T-helper 17 cell (primary cell): Measurements from ENCODE around the gene CCDC187. TPM values are rescaled to one million over a fixed set of nuclear protein-coding genes. Genes with fewer than 3 reads are reported as not detected.
A peak's percentile ranks its signal among the peaks of the same experiment; 100 is the strongest.

Experiments used
- ATAC-seq: fragments of 150-1000 bp; cut with Tn5 transposase; 2 replicates; pipeline ENCODE4 v1.10.0; 2021; ENCODE audit warnings: mild to moderate bottlenecking, moderate library complexity
- DNase-seq, 3 donors: peaks; one replicate each; pipeline versions ENCODE4 v3.0.0 to v3.0.0-alpha.2; 2020 to 2021
- H3K9me3 ChIP-seq: one replicate; pipeline ENCODE4 v1.7.0; 2013; ENCODE audit warnings: low read length, mild to moderate bottlenecking; ENCODE audit not compliant: control insufficient read depth, poor library complexity, severe bottlenecking
- H3K27ac Mint-ChIP-seq: one replicate; pipeline ENCODE4 v1.8.0; 2022; ENCODE audit warnings: mild to moderate bottlenecking, moderate library complexity, mixed read lengths
- H3K27me3 Mint-ChIP-seq: one replicate; pipeline ENCODE4 v1.8.0; 2022; ENCODE audit warnings: mixed read lengths
- H3K36me3 Mint-ChIP-seq: one replicate; pipeline ENCODE4 v1.8.0; 2022; ENCODE audit warnings: low read depth, mixed read lengths
- H3K4me1 Mint-ChIP-seq: one replicate; pipeline ENCODE4 v1.8.0; 2022; ENCODE audit warnings: mild to moderate bottlenecking, mixed read lengths
- H3K4me3 Mint-ChIP-seq: one replicate; pipeline ENCODE4 v1.8.0; 2022; ENCODE audit warnings: mild to moderate bottlenecking, moderate library complexity, mixed read lengths
- total RNA-seq, 4 donors: library from RNA in 2 of 4; stranded (reverse) in 2 of 4; gene quantifications; one replicate each; pipeline ENCODE4 v1.2.3 and lab custom pipeline; 2022 to 2026

CCDC187 gene
- total RNA-seq, 2 donors from 2014 or later = 0.12 TPM; not detected in 1

GRCh38 chr9:136343884-136344269, 40.0 kb upstream of the CCDC187 start:
- H3K27me3 Mint-ChIP-seq = no peaks in the 10 kb centered on the region
- no peaks in the 10 kb centered on the region for H3K9me3 ChIP-seq
- H3K4me3 Mint-ChIP-seq = no peak overlapping the region
- no peak for DNase-seq
- H3K4me1 Mint-ChIP-seq = no peaks in the 10 kb centered on the region
- ATAC-seq = no peak
- H3K27ac Mint-ChIP-seq = no peak overlapping the region
- H3K36me3 Mint-ChIP-seq = no peaks in the 10 kb centered on the region

GRCh38 chr9:136343121-136343883, 39.4 kb upstream of the CCDC187 start:
- ATAC-seq = no peak
- no peak for DNase-seq
- H3K27me3 Mint-ChIP-seq = no peaks in the 10 kb centered on the region
- H3K4me1 Mint-ChIP-seq = no peaks in the 10 kb centered on the region
- H3K4me3 Mint-ChIP-seq = no peak overlapping the region
- no peak overlapping the region for H3K27ac Mint-ChIP-seq
- no peaks in the 10 kb centered on the region for H3K36me3 Mint-ChIP-seq
- H3K9me3 ChIP-seq = no peaks in the 10 kb centered on the region

GRCh38 chr9:136342181-136343120, 38.6 kb upstream of the CCDC187 start:
- Mint-ChIP-seq H3K27me3 (no peaks in the 10 kb centered on the region), H3K27ac (no peak overlapping the region)

DNA sequence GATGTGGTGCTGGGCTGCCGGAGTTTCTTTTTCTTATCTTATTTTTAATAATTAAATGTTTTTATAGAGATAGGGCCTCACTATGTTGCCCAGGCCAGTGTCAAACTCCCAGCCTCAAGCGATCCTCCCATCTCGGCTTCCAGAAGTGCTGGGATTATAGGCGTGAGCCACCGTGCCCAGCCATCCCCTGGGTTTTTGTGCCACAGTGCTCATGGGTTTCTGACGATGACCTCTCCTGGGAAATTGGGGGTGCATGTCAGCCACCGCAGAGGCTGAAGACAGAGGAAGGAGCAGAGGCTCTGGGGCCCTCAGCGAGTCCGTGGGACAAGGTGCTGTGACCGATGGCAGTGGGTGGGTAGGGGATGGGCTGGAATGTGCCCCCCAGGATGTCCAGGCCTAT, 37.9 kb upstream of the CCDC187 start:
- no peaks in the 10 kb centered on the region for H3K36me3 Mint-ChIP-seq
- H3K27ac Mint-ChIP-seq = no peak overlapping the region
- no peak for DNase-seq
- H3K4me1 Mint-ChIP-seq = no peaks in the 10 kb centered on the region
- ATAC-seq = no peak
- no peaks in the 10 kb centered on the region for H3K27me3 Mint-ChIP-seq
- no peak overlapping the region for H3K4me3 Mint-ChIP-seq
- no peaks in the 10 kb centered on the region for H3K9me3 ChIP-seq

More at GRCh38 chr9:136342181-136343120, 38.6 kb upstream of the CCDC187 start:
- Mint-ChIP-seq H3K4me1 (no peaks in the 10 kb centered on the region), H3K36me3 (no peaks in the 10 kb centered on the region), H3K4me3 (no peak overlapping the region)
- ATAC-seq (peak; percentile 62), DNase-seq (peak; percentile 36 to 44 (median 44))
- no peaks in the 10 kb centered on the region for H3K9me3 ChIP-seq

DNA sequence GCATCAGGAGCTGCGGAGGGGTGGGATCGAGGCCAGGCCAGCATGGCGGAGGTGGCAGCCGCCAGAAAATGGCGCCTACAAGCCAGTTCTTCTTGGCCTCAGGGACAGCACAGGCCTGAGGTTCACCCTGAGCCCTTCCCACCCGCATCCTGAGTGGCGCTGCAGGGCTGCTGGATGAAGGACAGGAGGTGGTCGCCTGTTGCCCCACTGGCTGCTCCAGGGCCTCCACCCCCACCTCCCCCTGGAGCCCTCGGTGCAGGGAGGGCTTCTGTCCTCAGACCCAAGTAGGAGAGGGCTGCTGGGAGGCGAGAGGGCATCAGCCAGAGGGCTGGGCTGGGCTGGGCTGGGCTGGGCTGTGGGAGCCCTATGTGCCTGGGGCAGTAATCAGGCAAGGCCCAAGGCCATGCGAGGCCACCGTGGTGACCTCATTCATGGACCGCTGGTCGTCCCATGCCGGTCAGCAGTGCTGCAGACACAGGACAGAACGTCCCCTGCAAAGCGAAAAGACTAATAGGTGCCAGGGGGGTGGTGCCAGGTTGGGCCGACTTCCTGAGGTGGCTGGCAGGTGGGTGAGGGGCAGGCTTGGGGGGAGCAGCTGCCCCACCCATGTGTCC, 37.3 kb upstream of the CCDC187 start:
- Mint-ChIP-seq H3K4me1 (no peaks in the 10 kb centered on the region), H3K27me3 (no peaks in the 10 kb centered on the region), H3K36me3 (no peaks in the 10 kb centered on the region), H3K27ac (no peak overlapping the region), H3K4me3 (no peak overlapping the region)
- ATAC-seq (no peak), DNase-seq (no peak)
- no peaks in the 10 kb centered on the region for H3K9me3 ChIP-seq

DNA sequence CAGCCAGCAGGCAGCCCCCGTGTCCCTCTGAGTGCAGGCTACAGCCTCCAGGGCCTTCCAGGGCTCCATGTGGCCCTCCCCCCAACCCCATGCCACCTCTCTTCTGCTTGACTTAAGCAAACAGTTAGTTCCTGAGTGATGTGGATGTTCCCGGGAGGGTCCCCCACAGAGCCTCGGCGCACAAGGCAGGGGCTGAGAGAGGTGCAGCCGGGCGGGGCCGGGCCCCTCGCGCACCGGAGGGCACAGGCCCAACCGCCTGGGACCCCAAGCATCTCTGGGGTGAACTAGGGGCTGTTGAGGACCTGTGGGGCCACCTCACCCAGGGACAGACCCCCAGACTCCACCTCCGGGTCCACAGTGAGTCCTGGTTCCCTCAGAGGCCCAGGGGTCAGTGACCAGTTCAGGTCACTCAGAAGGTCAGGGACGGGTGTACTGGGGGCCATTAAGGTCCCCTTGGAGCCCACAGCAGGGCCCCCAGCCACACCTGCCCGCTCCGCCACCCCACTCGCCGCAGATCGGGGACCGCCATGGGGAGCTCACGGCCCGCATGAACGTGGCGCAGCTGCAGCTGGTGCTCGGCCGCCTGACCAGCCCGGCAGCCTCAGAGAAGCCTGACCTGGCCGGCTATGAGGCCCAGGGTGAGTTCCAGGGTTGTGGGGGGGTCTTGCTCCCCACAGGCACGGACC, 36.6 kb upstream of the CCDC187 start:
- Mint-ChIP-seq H3K4me1 (no peaks in the 10 kb centered on the region), H3K36me3 (no peaks in the 10 kb centered on the region), H3K4me3 (no peak overlapping the region), H3K27ac (no peak overlapping the region), H3K27me3 (no peaks in the 10 kb centered on the region)
- DNase-seq = no peak
- no peaks in the 10 kb centered on the region for H3K9me3 ChIP-seq
- no peak for ATAC-seq

DNA sequence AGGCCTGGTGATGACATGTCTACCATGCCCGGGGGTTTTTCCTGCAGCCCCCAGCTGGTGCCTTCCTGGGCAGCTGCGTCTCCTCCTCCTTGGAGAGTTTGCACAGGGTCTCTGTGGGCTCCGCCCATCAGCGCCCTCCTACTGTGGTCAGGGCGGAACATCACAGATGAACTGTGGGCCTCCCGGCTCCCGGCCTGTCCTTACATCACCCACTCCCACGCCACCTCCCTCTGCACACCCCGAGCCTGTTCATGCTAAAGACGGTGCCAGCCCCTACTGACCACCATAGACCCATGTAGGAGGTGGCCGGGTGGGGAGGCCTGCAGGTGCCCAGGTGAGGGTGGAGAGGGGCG, 36.0 kb upstream of the CCDC187 start:
- no peak overlapping the region for H3K27ac Mint-ChIP-seq
- no peaks in the 10 kb centered on the region for H3K9me3 ChIP-seq
- no peaks in the 10 kb centered on the region for H3K27me3 Mint-ChIP-seq
- DNase-seq (no peak), ATAC-seq (no peak)
- no peaks in the 10 kb centered on the region for H3K36me3 Mint-ChIP-seq
- H3K4me1 Mint-ChIP-seq = no peaks in the 10 kb centered on the region
- H3K4me3 Mint-ChIP-seq = peak overlapping the region; percentile 45

- H3K4me1 Mint-ChIP-seq = no peaks in the 10 kb centered on the region
- H3K9me3 ChIP-seq = no peaks in the 10 kb centered on the region
- DNase-seq (peak in 1 of 3 donors; percentile 27), ATAC-seq (peak; percentile 49)
- no peaks in the 10 kb centered on the region for H3K36me3 Mint-ChIP-seq
- no peaks in the 10 kb centered on the region for H3K27me3 Mint-ChIP-seq
- H3K4me3 Mint-ChIP-seq = no peak overlapping the region
- H3K27ac Mint-ChIP-seq = no peak overlapping the region
Observed at GRCh38 chr9:136339173-136339957, 35.5 kb upstream of the CCDC187 start.

GRCh38 chr9:136338511-136338910, 34.6 kb upstream of the CCDC187 start:
- H3K9me3 ChIP-seq = no peaks in the 10 kb centered on the region
- H3K4me1 Mint-ChIP-seq = no peaks in the 10 kb centered on the region
- no peak overlapping the region for H3K4me3 Mint-ChIP-seq
- DNase-seq (no peak), ATAC-seq (no peak)
- H3K27ac Mint-ChIP-seq = no peak overlapping the region
- no peaks in the 10 kb centered on the region for H3K27me3 Mint-ChIP-seq
- H3K36me3 Mint-ChIP-seq = no peaks in the 10 kb centered on the region

DNA sequence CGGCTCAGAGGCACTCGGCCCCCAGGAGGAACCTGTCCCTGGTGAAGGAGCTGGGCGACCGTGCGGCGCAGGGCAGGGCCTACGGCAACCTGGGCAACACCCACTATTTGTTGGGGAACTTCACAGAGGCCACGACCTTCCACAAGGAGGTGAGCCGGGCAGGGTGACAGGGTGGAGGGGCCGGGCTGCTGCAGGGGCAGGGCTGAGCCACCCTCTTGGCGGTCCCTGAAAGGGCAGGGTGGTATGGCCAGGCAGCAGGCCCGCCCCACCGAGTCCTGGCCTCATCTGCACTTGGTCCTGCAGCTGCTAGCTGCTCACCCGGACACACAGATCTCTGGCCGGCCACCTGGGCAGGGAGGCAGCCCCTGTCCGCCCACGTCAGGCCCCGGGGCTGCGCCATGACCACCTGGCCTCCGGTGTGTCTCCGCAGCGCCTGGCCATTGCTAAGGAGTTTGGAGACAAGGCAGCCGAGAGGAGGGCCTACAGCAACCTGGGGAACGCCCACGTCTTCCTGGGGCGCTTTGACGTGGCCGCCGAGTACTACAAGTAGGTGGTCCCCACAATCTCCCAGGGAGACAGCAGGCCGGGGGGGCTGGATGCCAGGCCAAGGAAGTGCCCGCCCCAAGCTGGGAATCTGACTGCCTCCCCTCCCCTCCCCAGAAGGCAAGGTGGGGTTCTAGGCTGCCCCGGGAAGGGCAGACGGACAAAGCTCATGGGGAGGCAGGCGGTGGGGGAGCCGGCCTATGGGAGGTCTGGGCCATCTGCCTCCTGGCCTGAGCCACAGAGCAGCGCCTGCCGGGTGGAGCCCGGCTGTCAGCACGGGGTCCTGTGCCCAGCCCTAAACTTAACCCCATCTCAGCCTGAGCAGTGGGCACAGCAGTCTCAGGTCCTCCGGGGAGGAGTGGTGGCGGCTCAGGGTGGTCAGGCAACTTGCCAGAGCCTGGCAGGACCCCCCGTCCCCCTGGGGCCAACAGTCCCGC, 33.8 kb upstream of the CCDC187 start:
- H3K4me3 Mint-ChIP-seq = no peak overlapping the region
- DNase-seq = no peak
- no peak for ATAC-seq
- no peak overlapping the region for H3K27ac Mint-ChIP-seq
- H3K4me1 Mint-ChIP-seq = no peaks in the 10 kb centered on the region
- no peaks in the 10 kb centered on the region for H3K27me3 Mint-ChIP-seq
- no peaks in the 10 kb centered on the region for H3K9me3 ChIP-seq
- H3K36me3 Mint-ChIP-seq = no peaks in the 10 kb centered on the region

- no peak overlapping the region for H3K4me3 Mint-ChIP-seq
- no peaks in the 10 kb centered on the region for H3K9me3 ChIP-seq
- no peaks in the 10 kb centered on the region for H3K27me3 Mint-ChIP-seq
- DNase-seq = no peak
- H3K27ac Mint-ChIP-seq = no peak overlapping the region
- H3K36me3 Mint-ChIP-seq = no peaks in the 10 kb centered on the region
- H3K4me1 Mint-ChIP-seq = no peaks in the 10 kb centered on the region
- ATAC-seq = no peak
Observed at GRCh38 chr9:136336881-136337280, 33.0 kb upstream of the CCDC187 start.
